Loucy (cell line): Measurements from ENCODE around the gene MIER3.

Source experiments
- CTCF ChIP-seq: fragments of 200-600 bp; sonication (generic); conservative IDR thresholded peaks from 2 replicates; pipeline ENCODE4 v1.5.1; 2014; ENCODE audit warnings: mild to moderate bottlenecking, antibody characterized with exemption, low read length
- EZH2phosphoT487 ChIP-seq: fragments of 200-600 bp; IDR thresholded peaks from 2 replicates; pipeline ENCODE4 v1.6.1; 2018; ENCODE audit warnings: antibody characterized with exemption, mild to moderate bottlenecking, moderate library complexity, borderline replicate concordance

GRCh38 chr5:56981548-56982315 is 29.8 kb upstream of the MIER3 start:
- TF ChIP-seq CTCF (no peak), EZH2phosphoT487 (no peak)
